HUES6 (cell line): Measurements from ENCODE around the gene NRXN2.
A peak's percentile ranks its signal among the peaks of the same experiment; 100 is the strongest.

Experiments
- H3K27ac ChIP-seq: 2 replicates; pipeline ENCODE4 v1.7.0; 2013; ENCODE audit warnings: low read depth, mild to moderate bottlenecking, low read length, inconsistent platforms
- H3K27me3 ChIP-seq: 2 replicates; pipeline ENCODE4 v1.6.1; 2013; ENCODE audit warnings: low read length; ENCODE audit not compliant: control insufficient read depth, insufficient read depth
- H3K36me3 ChIP-seq: 2 replicates; pipeline ENCODE4 v1.6.1; 2013; ENCODE audit warnings: low read length; ENCODE audit not compliant: control insufficient read depth, insufficient read depth
- H3K4me1 ChIP-seq: 2 replicates; pipeline ENCODE4 v1.6.1; 2013; ENCODE audit warnings: low read length; ENCODE audit not compliant: control insufficient read depth, insufficient read depth
- H3K4me3 ChIP-seq: 2 replicates; pipeline ENCODE4 v1.5.1; 2013; ENCODE audit warnings: low read depth, low read length
- H3K9ac ChIP-seq: one replicate; pipeline ENCODE4 v1.6.1; 2013; ENCODE audit warnings: mild to moderate bottlenecking, low read length
- H3K9me3 ChIP-seq: 2 replicates; pipeline ENCODE4 v1.6.1; 2013; ENCODE audit warnings: low read depth, low read length; ENCODE audit not compliant: control insufficient read depth, insufficient read depth

The NRXN2 gene

DNA sequence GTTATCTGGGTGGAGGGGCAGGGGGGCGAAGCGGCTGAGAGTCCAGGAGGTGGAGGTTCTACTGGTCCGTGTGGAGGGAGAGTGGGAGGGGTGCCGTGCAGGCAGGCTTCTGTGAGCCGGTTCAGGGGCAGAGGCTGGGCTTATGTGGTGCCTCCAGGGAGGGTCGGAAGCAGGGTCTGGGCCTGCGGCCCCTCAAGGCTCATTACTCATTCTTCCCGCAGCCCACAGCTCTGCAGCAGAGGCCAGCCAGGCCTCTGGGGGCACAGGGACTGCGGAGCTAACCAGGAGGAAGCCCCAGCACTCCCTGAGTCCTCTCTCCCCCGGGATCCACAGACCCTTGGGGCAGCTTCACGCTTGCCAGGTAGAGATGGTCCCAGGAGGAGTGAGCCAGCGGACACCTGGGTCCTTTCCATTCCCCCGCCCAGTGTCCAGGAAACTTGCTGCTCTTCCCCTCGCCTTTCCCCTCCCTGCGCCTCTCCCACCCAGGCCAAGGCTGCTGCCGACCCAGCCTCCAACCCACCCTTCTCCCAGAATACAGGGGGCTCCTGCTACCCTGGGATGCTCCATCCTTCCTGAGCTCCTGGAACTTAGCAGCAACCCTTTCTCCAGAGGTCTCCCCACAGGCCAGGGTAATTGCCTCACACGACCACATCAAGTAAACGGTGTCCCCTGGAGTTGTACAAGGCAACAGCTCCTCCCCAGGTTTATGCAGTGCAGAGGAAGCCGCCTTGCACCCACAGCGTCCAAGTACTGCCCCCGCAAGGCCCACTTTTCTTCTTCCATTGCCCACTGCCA lies 6.3 kb downstream of the NRXN2 start:
- H3K9me3 ChIP-seq, result no peaks in the 10 kb centered on the region
- no peaks in the 10 kb centered on the region for H3K36me3 ChIP-seq
- no peak overlapping the region for H3K4me3 ChIP-seq
- peaks cover 5% of the 10 kb centered on the region; the same call in 1 of the 2 replicates for H3K4me1 ChIP-seq
- H3K27ac ChIP-seq, result no peak overlapping the region
- H3K9ac ChIP-seq, result no peak overlapping the region
- H3K27me3 ChIP-seq, result peaks cover 100% of the 10 kb centered on the region

DNA sequence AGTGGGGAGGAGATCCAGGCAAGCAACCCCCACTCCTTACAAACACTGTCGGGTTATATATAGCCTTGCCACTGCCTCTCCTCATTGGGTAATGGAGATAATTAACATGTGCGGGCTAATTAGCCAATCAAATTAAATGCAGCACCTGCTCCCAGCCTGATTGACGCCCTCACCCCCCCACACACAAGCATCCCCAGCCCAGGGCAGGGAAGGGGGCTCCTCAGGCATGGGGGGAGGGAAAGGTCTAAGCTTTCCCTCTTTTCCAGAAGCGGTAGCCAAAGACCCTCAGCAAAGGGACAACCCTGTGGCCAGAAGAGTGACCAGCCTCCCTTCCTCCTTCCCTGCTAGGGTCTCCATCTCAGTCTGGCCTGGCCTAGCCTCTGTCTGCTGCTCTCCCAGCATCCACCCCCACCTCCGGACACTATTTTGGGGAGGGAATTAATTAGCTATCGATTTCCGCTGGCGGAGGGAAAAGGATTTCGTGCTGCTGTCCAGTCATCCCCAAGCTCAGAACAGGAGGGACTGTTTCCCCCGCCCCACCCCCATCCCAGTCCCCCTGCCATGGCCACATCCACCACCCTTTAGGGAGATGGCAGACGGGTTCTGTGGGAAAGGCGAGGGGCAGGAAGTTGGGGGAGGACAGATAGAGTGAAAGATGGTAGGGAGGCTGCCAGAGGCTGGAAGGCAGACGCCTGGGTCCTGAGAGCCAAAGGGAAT lies 7.1 kb downstream of the NRXN2 start:
- Histone ChIP-seq H3K9ac (no peak overlapping the region), H3K27me3 (peaks cover 99% of the 10 kb centered on the region), H3K27ac (no peak overlapping the region), H3K4me1 (peaks cover 11% of the 10 kb centered on the region), H3K36me3 (no peaks in the 10 kb centered on the region), H3K9me3 (no peaks in the 10 kb centered on the region), H3K4me3 (no peak overlapping the region)

DNA sequence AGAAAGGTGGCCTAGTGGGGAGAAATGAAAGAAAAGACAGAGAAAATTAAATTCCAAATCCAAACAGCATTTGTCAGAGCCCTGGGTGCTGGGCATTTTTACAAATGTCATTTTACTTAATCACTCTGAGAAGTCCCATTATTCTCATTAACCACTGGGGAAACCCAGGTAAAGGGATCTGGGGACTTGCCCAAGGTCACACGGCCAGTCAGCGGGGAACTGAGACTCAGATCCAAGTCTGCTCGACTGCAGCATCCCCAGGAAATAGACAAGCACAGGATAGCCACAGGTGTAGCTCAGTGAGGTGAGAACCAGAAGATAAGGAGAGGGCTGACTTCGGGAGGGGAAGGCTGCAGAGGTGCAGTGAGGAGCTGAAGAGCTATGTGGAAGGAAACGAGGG lies 7.9 kb downstream of the NRXN2 start:
- Histone ChIP-seq H3K36me3 (no peaks in the 10 kb centered on the region), H3K9me3 (no peaks in the 10 kb centered on the region), H3K27me3 (peaks cover 99% of the 10 kb centered on the region), H3K27ac (no peak overlapping the region), H3K4me1 (peaks cover 19% of the 10 kb centered on the region), H3K9ac (no peak overlapping the region), H3K4me3 (no peak overlapping the region)

DNA sequence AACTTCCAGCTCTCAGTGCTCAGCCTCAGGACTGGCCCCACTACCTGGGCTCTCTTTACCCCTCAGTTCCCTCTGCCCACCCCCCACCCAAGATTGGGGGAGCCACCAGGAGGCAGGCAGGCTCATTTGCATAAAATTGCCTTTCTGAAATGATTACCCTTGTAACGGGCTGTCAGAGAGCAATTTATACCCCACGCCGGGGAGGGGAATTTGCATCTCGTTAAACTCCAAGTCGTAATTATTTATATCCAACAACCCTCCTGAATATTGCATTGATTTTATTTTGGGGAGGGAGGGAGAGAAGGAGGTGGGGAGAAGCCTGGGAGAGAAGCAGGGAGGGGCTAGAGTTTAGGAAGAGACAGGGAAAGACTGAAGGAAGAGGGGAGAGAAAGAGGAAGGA lies 8.3 kb downstream of the NRXN2 start:
- no peak overlapping the region for H3K4me3 ChIP-seq
- H3K27me3 ChIP-seq, result peaks cover 95% of the 10 kb centered on the region
- no peak overlapping the region for H3K9ac ChIP-seq
- H3K27ac ChIP-seq, result no peak overlapping the region
- no peaks in the 10 kb centered on the region for H3K9me3 ChIP-seq
- peaks cover 20% of the 10 kb centered on the region for H3K4me1 ChIP-seq
- no peaks in the 10 kb centered on the region for H3K36me3 ChIP-seq

DNA sequence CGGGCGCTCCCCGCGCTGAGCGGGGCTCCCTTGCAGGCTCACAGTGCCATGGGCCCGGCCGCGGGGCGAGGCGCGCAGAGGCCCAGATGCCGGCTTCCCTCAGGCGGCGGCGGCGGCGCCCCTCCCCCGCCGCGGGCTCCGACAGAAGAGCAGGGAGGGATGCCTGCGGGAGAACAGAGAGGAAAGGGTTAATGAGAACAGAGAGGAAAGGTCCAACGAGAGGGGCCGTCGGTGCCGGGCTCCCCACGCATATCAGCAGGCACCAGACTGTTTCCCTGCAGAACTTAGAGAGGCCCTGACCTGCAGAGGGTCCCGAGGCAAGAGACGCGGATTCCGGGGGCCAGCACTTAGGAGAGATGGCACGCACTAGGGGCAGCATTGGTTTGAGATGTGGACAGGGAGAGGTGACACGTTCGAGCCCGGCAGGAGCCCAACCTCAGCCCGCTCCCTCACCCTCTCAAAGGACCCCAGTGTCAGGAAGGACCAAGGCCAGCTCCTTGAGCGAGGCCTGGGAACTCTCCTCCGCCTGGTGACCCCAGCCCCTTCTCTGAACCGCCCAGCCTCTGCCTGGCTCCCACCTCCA lies 9.1 kb downstream of the NRXN2 start:
- Histone ChIP-seq H3K27ac (no peak overlapping the region), H3K4me3 (peak overlapping the region; percentile 52; the same call in 1 of the 2 replicates), H3K9ac (no peak overlapping the region), H3K27me3 (peaks cover 89% of the 10 kb centered on the region), H3K4me1 (peaks cover 20% of the 10 kb centered on the region), H3K36me3 (no peaks in the 10 kb centered on the region), H3K9me3 (no peaks in the 10 kb centered on the region)

DNA sequence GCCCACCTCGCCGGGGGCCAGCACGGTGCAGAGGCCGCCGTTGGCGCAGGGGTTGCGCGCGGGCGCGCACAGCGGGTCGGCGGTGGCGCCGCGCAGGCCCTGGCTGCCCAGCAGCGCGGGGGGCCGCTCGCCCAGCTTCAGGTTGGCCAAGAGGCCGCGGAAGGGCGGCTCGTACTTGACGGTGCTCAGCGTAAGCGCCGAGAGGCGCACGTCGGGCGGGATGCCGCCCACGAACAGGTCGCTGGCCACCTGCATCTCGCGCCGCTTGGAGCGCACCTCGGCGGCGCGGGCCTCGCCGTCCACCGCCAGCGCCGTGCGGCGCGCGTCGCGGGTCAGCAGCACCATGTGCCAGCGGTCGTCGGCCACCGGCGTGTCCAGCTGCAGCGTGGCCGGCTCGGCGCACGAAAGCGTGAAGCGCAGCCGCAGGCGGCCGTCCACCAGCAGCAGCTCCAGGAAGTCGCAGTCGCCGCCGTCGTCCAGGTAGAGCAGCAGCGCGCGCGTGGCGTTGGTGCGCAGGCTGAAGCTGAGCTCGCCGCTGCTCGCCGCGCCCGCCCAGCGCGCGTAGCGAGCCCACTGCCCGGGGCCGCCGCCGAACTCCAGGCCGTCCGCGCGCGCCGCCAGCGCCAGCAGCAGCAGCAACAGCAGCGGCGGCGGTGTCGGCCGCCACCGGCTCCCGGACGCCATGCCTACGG lies 9.8 kb downstream of the NRXN2 start:
- no peaks in the 10 kb centered on the region for H3K36me3 ChIP-seq
- H3K4me1 ChIP-seq, result peaks cover 20% of the 10 kb centered on the region
- no peak overlapping the region for H3K9ac ChIP-seq
- H3K4me3 ChIP-seq, result peak overlapping the region; percentile 52
- peaks cover 82% of the 10 kb centered on the region for H3K27me3 ChIP-seq
- no peak overlapping the region for H3K27ac ChIP-seq
- H3K9me3 ChIP-seq, result no peaks in the 10 kb centered on the region

DNA sequence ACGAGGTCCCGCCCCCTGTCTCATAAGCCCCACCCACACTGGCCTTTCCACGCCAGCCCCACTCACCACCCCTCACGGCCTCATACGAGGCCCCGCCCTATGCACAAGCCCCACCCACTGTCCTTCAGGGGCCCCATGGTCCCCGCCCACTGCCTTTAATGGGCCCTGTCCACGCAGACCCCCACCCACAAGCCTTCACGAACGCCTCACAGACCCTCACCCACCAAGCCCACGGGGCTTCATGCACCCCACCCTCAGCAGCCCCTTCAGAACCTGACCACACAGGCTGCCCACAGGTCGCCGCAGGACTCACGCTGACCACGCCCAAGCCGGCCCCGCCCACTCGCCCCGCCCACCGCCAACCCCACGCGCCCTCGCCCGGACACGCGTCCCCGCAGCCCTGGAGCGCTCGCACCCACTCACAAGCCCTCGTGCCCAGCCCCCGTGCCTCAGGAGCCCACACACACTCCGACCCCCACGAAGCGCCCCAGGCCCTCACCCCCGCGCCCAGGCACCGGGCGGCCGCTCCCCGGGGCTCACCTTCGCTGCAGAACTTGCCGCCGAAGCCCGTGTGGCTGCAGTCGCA lies 10.5 kb downstream of the NRXN2 start:
- Histone ChIP-seq H3K9me3 (no peaks in the 10 kb centered on the region), H3K4me1 (peaks cover 20% of the 10 kb centered on the region), H3K27me3 (peaks cover 76% of the 10 kb centered on the region), H3K9ac (no peak overlapping the region), H3K27ac (no peak overlapping the region), H3K36me3 (no peaks in the 10 kb centered on the region), H3K4me3 (peak overlapping the region; percentile 52)

DNA sequence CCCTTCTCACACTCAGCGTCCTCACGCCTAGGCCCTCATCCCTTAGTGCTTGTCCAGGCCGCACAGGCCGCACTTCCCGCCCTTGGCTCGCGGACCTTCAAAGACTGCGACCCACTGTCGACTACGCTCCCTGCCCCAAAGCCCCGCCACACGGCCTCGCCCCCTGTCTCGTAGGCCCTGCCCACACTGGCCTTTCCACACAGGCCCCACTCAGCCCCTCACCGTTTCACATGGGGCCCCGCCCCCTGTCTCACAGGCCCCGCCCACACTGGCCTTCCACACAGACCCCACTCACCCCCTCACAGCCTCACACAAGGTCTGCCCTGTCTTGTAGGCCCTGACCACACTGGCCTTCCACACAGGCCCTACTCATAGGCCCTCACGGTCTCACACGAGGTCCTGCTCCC lies 11.0 kb downstream of the NRXN2 start:
- Histone ChIP-seq H3K4me3 (peak overlapping the region; percentile 52; the same call in 1 of the 2 replicates), H3K36me3 (no peaks in the 10 kb centered on the region), H3K9me3 (no peaks in the 10 kb centered on the region), H3K9ac (no peak overlapping the region), H3K4me1 (peaks cover 20% of the 10 kb centered on the region), H3K27me3 (peaks cover 70% of the 10 kb centered on the region), H3K27ac (no peak overlapping the region)

DNA sequence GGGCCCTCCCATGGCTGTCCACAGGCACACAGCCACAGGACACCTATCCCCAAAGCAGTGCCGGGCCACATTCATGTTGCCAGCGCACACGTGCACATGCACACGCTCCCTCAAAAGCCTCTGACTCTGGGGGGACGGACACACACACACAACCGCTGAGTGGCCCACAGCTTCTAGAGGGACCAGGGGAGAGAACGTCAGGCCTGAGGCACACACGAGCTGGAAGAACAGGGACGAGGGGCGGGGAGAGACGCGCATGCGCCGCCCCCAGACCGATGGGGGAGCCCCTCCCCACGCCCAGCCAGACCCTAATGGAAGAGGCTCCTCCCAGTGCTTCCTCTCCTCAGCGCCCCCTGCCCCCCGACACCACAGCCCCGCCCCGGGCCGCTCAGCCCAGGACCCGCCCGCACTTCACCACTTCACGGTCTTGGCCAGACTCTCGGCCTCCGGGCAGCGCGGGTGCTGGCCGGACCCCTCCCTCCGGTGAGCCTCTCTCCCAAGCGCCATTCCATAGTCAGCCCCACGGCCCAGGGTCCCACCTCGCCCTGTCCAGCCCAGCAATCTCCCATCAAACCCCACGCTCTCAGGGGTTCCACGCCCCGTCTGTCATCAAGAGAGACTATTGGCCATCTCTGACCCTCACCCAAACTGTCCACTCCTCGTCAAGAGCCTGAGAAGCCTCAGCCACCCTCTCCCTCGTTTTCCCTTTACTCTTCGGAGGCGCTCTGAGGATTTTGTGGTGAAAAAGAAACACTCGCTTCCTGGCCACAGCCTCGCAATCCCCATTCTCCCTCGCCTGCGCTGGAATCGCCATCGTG lies 11.7 kb downstream of the NRXN2 start:
- H3K36me3 ChIP-seq, result no peaks in the 10 kb centered on the region
- no peak overlapping the region for H3K27ac ChIP-seq
- peaks cover 20% of the 10 kb centered on the region for H3K4me1 ChIP-seq
- H3K9ac ChIP-seq, result no peak overlapping the region
- peak overlapping the region; percentile 34; the same call in 1 of the 2 replicates for H3K4me3 ChIP-seq
- peaks cover 67% of the 10 kb centered on the region for H3K27me3 ChIP-seq
- no peaks in the 10 kb centered on the region for H3K9me3 ChIP-seq
